ENCODE measurements around the gene LSAMP. TPM values are rescaled to one million over a fixed set of nuclear protein-coding genes. Genes with fewer than 3 reads are reported as not detected.

Gene LSAMP
- total RNA-seq, 1 experiment from 2014 or later, result 5.7 TPM

GRCh38 chr3:115805520-115805919 is 639.8 kb downstream of the LSAMP start (continued):
- TF ChIP-seq USF2 (CRISPR knock-in tag; IDR thresholded peaks at IDR 0.05) (no peak), GABPB1 (CRISPR knock-in tag; IDR thresholded peaks at IDR 0.05) (no peak)

GRCh38 chr3:115804713-115805119 is 640.6 kb downstream of the LSAMP start:
- Mint-ChIP-seq H3K27me3 (ENCODE audit: low read depth) (0 out of 2 replicates have a peak, but pooled peaks cover 4% of the 10 kb centered on the region), H3K4me1 (peaks cover 60% of the 10 kb centered on the region), H3K9me3 (peaks cover 10% of the 10 kb centered on the region), H3K27ac (peak overlapping the region; percentile 47; the same call in 1 of the 2 replicates), H3K4me3 (no peak overlapping the region), H3K36me3 (peaks cover 10% of the 10 kb centered on the region)
- ATAC-seq, result no peak
- POLR2A ChIA-PET, result no interaction called here
- no peak for DNase-seq (ENCODE audit: low spot score)
- CTCF ChIA-PET, result interaction anchor here (1.0 to 2.4 kb wide), 3 partner anchors 10 to 118 kb away, joined by 3 to 11 read pairs (median 4); no protein-coding TSS in a partner anchor
- TF ChIP-seq MLX (CRISPR knock-in tag; IDR thresholded peaks at IDR 0.05) (no peak), ETV6 (CRISPR knock-in tag; IDR thresholded peaks at IDR 0.05) (no peak), E2F1 (CRISPR knock-in tag; IDR thresholded peaks at IDR 0.05) (no peak), JUN (CRISPR knock-in tag; IDR thresholded peaks at IDR 0.05) (no peak), CTCF (IDR thresholded peaks at IDR 0.05) (no peak), MYBL2 (CRISPR knock-in tag; IDR thresholded peaks at IDR 0.05) (no peak), ESRRA (CRISPR knock-in tag; IDR thresholded peaks at IDR 0.05; ENCODE audit: borderline replicate concordance) (no peak), SOX15 (CRISPR knock-in tag; IDR thresholded peaks at IDR 0.05) (no peak), ZNF532 (CRISPR knock-in tag; IDR thresholded peaks at IDR 0.05; ENCODE audit: borderline replicate concordance) (no peak), ZNF281 (CRISPR knock-in tag; IDR thresholded peaks at IDR 0.05) (no peak), ZNF512 (CRISPR knock-in tag; IDR thresholded peaks at IDR 0.05; ENCODE audit: borderline replicate concordance) (no peak)
